Prostate gland (tissue), 2 donors: Measurements from ENCODE around the gene NID1.

Experiments
- POLR2A ChIP-seq: fragments of 450-650 bp; IDR thresholded peaks from one replicate; pipeline ENCODE4 v1.6.1; 2016; ENCODE audit warnings: antibody characterized with exemption, mild to moderate bottlenecking
- POLR2AphosphoS5 ChIP-seq: sonication (generic); formaldehyde crosslinking; IDR thresholded peaks from one replicate; pipeline ENCODE4 v1.6.1; 2017; ENCODE audit warnings: antibody characterized with exemption
- TF ChIP-seq, protein P1 (sequence below), 4 experiments: fragments of 200-600 bp in 2 of 4; fragments of 450-650 bp in 2 of 4; sonication (generic) in 2 of 4; IDR thresholded peaks; 1 replicate in 3 of 4; 2 replicates in 1 of 4; pipeline ENCODE4 v1.5.1; 2016 to 2019; ENCODE audit warnings: antibody characterized with exemption in 4 of 4, mild to moderate bottlenecking in 2 of 4, moderate library complexity in 2 of 4

DNA sequence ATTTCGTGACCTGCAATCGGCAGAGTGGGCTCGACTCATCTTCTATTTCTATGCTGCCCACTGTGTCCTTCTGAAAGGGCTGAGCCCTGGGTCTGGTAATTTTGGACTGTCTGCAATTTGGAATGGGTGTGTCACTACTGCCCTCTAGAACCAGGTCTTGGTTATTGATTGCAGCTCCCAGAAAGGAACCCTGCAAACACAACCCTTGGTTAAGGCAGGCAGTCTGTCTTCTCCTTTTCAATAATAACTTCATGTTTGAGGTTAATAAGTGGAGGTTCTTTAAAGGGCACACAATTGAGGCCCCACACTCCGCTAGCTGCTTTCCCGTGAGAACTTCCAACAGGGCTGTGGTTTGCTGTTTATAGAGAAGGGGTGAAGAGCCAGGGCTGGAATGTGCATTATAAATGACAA lies 118.3 kb downstream of the NID1 start:
- TF ChIP-seq, protein P1, sequence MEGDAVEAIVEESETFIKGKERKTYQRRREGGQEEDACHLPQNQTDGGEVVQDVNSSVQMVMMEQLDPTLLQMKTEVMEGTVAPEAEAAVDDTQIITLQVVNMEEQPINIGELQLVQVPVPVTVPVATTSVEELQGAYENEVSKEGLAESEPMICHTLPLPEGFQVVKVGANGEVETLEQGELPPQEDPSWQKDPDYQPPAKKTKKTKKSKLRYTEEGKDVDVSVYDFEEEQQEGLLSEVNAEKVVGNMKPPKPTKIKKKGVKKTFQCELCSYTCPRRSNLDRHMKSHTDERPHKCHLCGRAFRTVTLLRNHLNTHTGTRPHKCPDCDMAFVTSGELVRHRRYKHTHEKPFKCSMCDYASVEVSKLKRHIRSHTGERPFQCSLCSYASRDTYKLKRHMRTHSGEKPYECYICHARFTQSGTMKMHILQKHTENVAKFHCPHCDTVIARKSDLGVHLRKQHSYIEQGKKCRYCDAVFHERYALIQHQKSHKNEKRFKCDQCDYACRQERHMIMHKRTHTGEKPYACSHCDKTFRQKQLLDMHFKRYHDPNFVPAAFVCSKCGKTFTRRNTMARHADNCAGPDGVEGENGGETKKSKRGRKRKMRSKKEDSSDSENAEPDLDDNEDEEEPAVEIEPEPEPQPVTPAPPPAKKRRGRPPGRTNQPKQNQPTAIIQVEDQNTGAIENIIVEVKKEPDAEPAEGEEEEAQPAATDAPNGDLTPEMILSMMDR (IDR thresholded peaks at IDR 0.05): peak in 1 of 4 experiments; percentile 6
- no peak for TF ChIP-seq POLR2AphosphoS5
- no peak for TF ChIP-seq POLR2A
